Transverse colon (tissue), 4 donors: Measurements from ENCODE around the gene AGBL5. TPM values are rescaled to one million over a fixed set of nuclear protein-coding genes. Genes with fewer than 3 reads are reported as not detected.

ENCODE experiments used
- DNase-seq: peaks from one replicate; pipeline ENCODE4 v3.0.0-alpha.2; 2019
- H3K27ac ChIP-seq, 4 donors: fragments of 200-600 bp; sonication (generic); 2 replicates each; pipeline ENCODE4 v1.5.1; 2016 to 2018; ENCODE audit warnings: inconsistent platforms in 4 of 4
- H3K27me3 ChIP-seq: fragments of 200-600 bp; sonication (generic); 2 replicates; pipeline ENCODE4 v1.5.1; 2017; ENCODE audit warnings: inconsistent platforms
- H3K36me3 ChIP-seq, 4 donors: fragments of 200-600 bp; sonication (generic); 2 replicates each; pipeline ENCODE4 v1.5.1; 2017 to 2019; ENCODE audit warnings: inconsistent platforms in 4 of 4
- H3K4me1 ChIP-seq, 4 donors: fragments of 200-600 bp; sonication (generic); 2 replicates each; pipeline ENCODE4 v1.5.1; 2017 to 2020; ENCODE audit warnings: inconsistent platforms in 4 of 4
- H3K4me3 ChIP-seq, 4 donors: fragments of 200-600 bp; sonication (generic); 1 replicate in 1 of 4; 2 replicates in 3 of 4; pipeline versions ENCODE4 v1.5.1 to v1.6.1; 2017 to 2019; ENCODE audit warnings: inconsistent platforms in 4 of 4
- H3K9me3 ChIP-seq, 2 donors: fragments of 200-600 bp; sonication (generic); 2 replicates each; pipeline ENCODE4 v1.5.1; 2017 to 2019; ENCODE audit warnings: inconsistent platforms in 2 of 2
- CTCF ChIP-seq, 5 experiments: fragments of 200-600 bp in 3 of 5; fragments of 450-650 bp in 2 of 5; sonication (generic) in 3 of 5; IDR thresholded peaks; 1 replicate in 2 of 5; 2 replicates in 3 of 5; pipeline ENCODE4 v1.5.1; 2016 to 2017; ENCODE audit warnings: antibody characterized with exemption in 5 of 5, inconsistent platforms in 3 of 5, mild to moderate bottlenecking in 2 of 5, moderate library complexity in 1 of 5
- EP300 ChIP-seq: sonication (generic); formaldehyde crosslinking; IDR thresholded peaks from one replicate; pipeline ENCODE4 v1.6.1; 2017; ENCODE audit warnings: antibody characterized with exemption, low read depth
- POLR2A ChIP-seq: fragments of 450-650 bp; IDR thresholded peaks from one replicate; pipeline ENCODE4 v1.6.1; 2016; ENCODE audit warnings: antibody characterized with exemption, mild to moderate bottlenecking, moderate library complexity
- POLR2AphosphoS5 ChIP-seq, 3 donors: sonication (generic); formaldehyde crosslinking; IDR thresholded peaks; one replicate each; pipeline ENCODE4 v1.6.1; 2016; ENCODE audit warnings: antibody characterized with exemption in 3 of 3
- WGBS, 2 donors: methylation state at CpG; one replicate each; pipeline ENCODE4 v1.1.5; 2018; ENCODE audit warnings: low coverage in 1 of 2; 5-methylcytosine and 5-hydroxymethylcytosine counted together
- in situ Hi-C, 4 donors: fragments of 200-750 bp; cut with MboI; loops; one replicate each; pipeline versions ENCODE4 v1.15.0 to v1.15.1; 2017; ENCODE audit warnings: low sequenced_read_pairs in 3 of 4, low pct_ligation_motif_present in 1 of 4, low pct_unique_long_range_greater_than_20kb in 1 of 4
- intact Hi-C: fragments of 100-400 bp; cut with DNase I; formaldehyde crosslinking; loops from one replicate; pipeline ENCODE4 v1.15.1; 2023; ENCODE audit warnings: low total_unique reads
- total RNA-seq, 4 donors: library from RNA; depleted of rRNA; stranded (reverse); fragments of >200 nt; gene quantifications; one replicate each; pipeline ENCODE4 v1.1.0, GENCODE V29; 2016

AGBL5 gene
- total RNA-seq, 4 donors from 2014 or later, result 9.7 to 39.2 (median 13.9) TPM

GRCh38 chr2:27076323-27076722, 24.9 kb downstream of the AGBL5 start:
- Histone ChIP-seq H3K27ac (peak overlapping the region; percentile 92 to 96 (median 95)), H3K4me3 (no peak overlapping the region), H3K9me3 (no peaks in the 10 kb centered on the region), H3K27me3 (no peaks in the 10 kb centered on the region), H3K4me1 (peaks cover 8 to 65% (median 26%) of the 10 kb centered on the region in 4 donors), H3K36me3 (no peaks in the 10 kb centered on the region)
- intact Hi-C loops, result no loop called here
- TF ChIP-seq CTCF (IDR thresholded peaks at IDR 0.05), result no peak
- TF ChIP-seq EP300, result no peak
- no peak for TF ChIP-seq POLR2A
- no peak for TF ChIP-seq POLR2AphosphoS5 (IDR thresholded peaks at IDR 0.05)
- DNase-seq, result no peak
- in situ Hi-C loops, result loop anchor here in 3 of 4 donors (25.0 kb wide), 1 partner anchor 114 kb away; the partner anchor contains the start of gene MAPRE3 (in 3 of the 3)
- WGBS, 2 donors, result 80 to 87% methylated on average over 4 of the region's 4 CpGs

DNA sequence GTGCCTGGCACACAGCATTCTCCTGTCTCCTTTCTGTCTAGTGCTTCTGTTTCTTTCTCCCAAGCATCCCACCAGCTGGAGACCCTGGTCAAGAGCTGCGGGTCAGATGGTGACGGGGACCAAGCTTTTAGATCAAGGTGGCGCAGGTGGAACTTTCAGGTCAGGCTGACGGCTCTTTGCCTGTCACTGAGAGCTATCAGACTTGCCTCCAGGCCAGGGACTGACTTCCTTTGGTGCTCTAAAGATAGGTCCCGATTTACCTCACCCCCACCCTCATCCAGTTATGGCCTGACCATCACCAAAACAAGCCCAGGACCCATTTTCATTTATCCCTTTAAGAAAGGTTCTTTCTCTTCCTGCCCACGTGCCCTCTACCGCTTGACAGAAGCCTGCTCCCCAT, 25.8 kb downstream of the AGBL5 start:
- no peak for TF ChIP-seq POLR2A
- TF ChIP-seq POLR2AphosphoS5 (IDR thresholded peaks at IDR 0.05), result no peak
- no peak for TF ChIP-seq EP300
- TF ChIP-seq CTCF (IDR thresholded peaks at IDR 0.05), result no peak
- intact Hi-C loops (no loop called here), in situ Hi-C loops (loop anchor here in 3 of 4 donors (25.0 kb wide), 1 partner anchor 115 kb away; the partner anchor contains the start of gene MAPRE3 (in 3 of the 3))
- H3K9me3 ChIP-seq, result no peaks in the 10 kb centered on the region
- 50 to 60% methylated on average over 2 to 7 of the region's 7 CpGs for WGBS, 2 donors
- H3K36me3 ChIP-seq, result no peaks in the 10 kb centered on the region
- DNase-seq, result no peak
- no peaks in the 10 kb centered on the region for H3K27me3 ChIP-seq
- no peak overlapping the region for H3K4me3 ChIP-seq
- peaks cover 17 to 72% (median 32%) of the 10 kb centered on the region in 4 donors for H3K4me1 ChIP-seq
- H3K27ac ChIP-seq, result peak overlapping the region; percentile 92 to 96 (median 95)

DNA sequence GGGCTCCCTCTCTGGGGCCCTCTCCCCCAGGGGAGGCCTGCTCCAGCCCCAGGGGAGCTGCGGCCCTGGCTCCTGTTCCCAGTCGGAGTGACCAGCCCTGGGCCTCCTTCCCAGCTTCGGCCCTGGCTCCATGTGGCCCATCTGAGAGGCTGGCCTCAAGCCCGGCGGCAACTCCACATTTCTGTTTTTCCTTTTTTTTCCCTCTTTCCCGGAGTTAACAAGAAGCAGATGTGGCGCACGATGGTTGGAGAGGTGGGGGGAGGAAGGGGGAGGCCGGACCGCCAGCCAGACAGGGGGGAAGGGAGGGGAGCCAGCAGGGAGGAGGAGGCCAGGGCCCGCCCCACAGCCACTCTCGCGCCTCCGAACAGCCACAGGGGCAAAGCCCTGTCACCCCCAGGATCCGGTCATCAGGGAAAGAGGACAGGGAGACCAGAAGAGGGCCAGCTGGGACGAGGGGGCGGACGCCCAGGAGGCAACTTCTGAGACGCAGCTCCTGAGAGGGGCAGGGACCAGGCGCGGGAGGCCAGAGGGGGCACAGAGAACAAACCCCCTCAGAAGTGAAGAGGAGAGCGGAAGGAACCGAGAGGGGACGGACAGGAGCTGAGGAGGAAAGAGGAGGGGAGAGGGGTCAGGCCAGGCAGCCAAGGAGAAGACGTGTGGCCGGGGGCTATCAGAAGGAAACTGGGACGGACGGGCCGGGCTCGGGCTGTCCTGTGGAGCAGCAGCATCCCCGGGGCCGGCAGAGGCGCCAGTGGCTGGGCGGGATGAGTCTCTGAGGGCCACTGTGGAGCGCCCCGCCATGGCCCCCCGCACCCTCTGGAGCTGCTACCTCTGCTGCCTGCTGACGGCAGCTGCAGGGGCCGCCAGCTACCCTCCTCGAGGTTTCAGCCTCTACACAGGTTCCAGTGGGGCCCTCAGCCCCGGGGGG, 27.1 kb downstream of the AGBL5 start, which contains the start of gene EMILIN1:
EMILIN1 (plus strand) TSS at position 349 of the 928 bp plus-strand sequence; CDS start at position 800, 451 bp downstream.
- in situ Hi-C loops (loop anchor here in 3 of 4 donors (25.0 kb wide), 1 partner anchor 116 kb away; the partner anchor contains the start of gene MAPRE3 (in 3 of the 3)), intact Hi-C loops (no loop called here)
- peak; percentile 73 for DNase-seq
- H3K4me1 ChIP-seq, result peaks cover 18 to 72% (median 27%) of the 10 kb centered on the region in 4 donors
- 49 to 82% methylated on average over 6 to 38 of the region's 41 CpGs for WGBS, 2 donors
- TF ChIP-seq POLR2AphosphoS5 (IDR thresholded peaks at IDR 0.05) (peak; percentile 57 to 75 (median 63)), EP300 (no peak), POLR2A (peak; percentile 47)
- H3K4me3 ChIP-seq, result peak within 1 kb of the TSS; percentile 35 to 60 (median 48)
- peak within 1 kb of the TSS; percentile 92 to 96 (median 95) for H3K27ac ChIP-seq
- no peaks in the 10 kb centered on the region for H3K36me3 ChIP-seq
- H3K9me3 ChIP-seq, result no peaks in the 10 kb centered on the region
- H3K27me3 ChIP-seq, result no peaks in the 10 kb centered on the region

DNA sequence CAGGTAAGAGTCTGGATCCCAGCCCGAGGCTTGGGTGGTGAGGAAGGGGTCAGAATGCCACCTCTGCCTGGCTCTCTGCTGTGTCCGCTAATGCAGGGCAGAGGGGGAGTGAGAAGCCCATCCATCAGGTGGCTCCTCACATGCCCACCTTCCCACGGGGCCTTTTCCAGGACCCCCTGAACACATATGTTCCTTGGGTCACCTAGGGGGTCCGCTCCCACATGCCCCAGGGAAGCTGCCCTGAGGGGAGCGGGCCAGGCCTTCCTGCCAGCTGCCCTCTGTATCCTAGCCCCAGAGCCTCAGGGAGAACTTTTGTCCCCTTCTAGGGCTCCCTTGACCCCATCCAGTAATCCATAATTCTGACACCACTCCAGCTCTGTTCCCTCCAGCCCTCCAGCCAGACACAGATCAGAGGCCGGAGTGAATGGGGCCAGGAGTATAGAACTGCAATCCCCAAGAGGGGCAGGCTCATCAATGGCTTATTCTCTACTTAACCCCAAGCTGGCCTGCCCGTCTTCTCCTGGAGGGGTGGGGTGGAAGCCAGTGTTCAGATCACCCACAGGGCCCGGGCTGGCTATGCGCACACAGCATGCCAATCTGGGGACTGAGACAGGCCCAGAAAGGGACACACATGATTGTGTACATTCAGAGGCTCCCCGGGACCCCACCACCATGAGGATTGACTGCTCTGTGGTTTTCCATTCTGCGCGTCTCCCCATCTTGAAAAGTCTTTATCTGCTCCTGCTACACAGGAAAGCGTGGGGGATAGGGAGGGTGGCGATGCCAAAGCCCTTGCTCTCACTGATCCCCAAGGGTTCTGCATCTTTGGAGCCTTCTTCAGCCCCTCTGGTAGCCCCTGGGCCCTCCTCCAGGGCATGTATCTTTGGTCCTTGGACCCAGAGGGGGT, 28.0 kb downstream of the AGBL5 start:
- no peak for DNase-seq
- intact Hi-C loops, result no loop called here
- 60% methylated on average over 13 of the region's 14 CpGs; no CpG with 5 or more reads in 1 of the 2 donors for WGBS, 2 donors
- peak overlapping the region; percentile 35 to 60 (median 48) for H3K4me3 ChIP-seq
- H3K27me3 ChIP-seq, result no peaks in the 10 kb centered on the region
- no peak for TF ChIP-seq POLR2A
- H3K9me3 ChIP-seq, result no peaks in the 10 kb centered on the region
- in situ Hi-C loops, result loop anchor here (10.0 to 25.0 kb wide), 2 partner anchors 115 to 117 kb away; partner anchors contain the start of gene MAPRE3 (in 3 of the 4)
- H3K27ac ChIP-seq, result peak overlapping the region; percentile 92 to 96 (median 95)
- peaks cover 18 to 69% (median 24%) of the 10 kb centered on the region in 4 donors for H3K4me1 ChIP-seq
- no peaks in the 10 kb centered on the region for H3K36me3 ChIP-seq
